ENCODE results near the gene F2RL3. TPM values are rescaled to one million over a fixed set of nuclear protein-coding genes. Genes with fewer than 3 reads are reported as not detected.

F2RL3 gene
- polyA plus RNA-seq, 4 donors: 0.45 to 13.4 (median 1.5) TPM

DNA sequence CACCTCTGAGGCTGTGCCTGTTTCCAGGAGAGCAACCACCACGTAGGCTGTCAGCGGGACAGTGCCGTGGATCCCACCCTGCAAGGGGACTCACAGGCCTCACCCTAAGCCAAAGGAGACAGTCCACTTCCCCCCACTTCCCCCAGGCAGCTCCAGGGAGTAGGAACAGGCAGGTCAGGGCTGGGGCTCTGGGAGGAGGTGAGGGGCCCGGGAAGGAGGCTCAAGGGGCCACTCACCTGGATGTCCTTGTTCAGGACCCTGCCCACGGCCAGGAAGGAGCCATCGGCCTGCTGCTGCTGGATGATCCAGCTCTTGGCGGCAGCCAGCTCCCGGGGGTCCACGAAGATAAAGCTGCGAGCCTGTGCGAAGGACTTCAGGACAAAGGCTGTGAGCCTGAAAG lies 25.6 kb downstream of the F2RL3 start:
- Histone ChIP-seq H3K4me1 (ENCODE audit: control insufficient read depth in 3 of 3, insufficient read depth in 2 of 3, low read depth in 1 of 3, low read length in 2 of 3) (no peaks in the 10 kb centered on the region), H3K27ac (ENCODE audit: low read depth in 1 of 3, low read length in 2 of 3) (no peak overlapping the region), H3K36me3 (ENCODE audit: control insufficient read depth in 3 of 3, insufficient read depth in 2 of 3, low read depth in 1 of 3, low read length in 3 of 3) (no peaks in the 10 kb centered on the region), H3K9me3 (ENCODE audit: control insufficient read depth in 2 of 2, insufficient read depth in 1 of 2, low read depth in 1 of 2, low read length in 1 of 2) (peaks cover 0 to 41% of the 10 kb centered on the region in 2 donors), H3K4me3 (ENCODE audit: low read depth in 1 of 3, low read length in 3 of 3) (no peak overlapping the region), H3K27me3 (ENCODE audit: control insufficient read depth in 3 of 3, insufficient read depth in 3 of 3, low read length in 3 of 3) (peaks cover 0 to 4% (median 0%) of the 10 kb centered on the region in 3 donors)
- no peak for FAIRE-seq
- DNase-seq: no peak
- WGBS, 3 donors: 87 to 94% (median 90%) methylated on average over 11 of the region's 11 CpGs

GRCh38 chr19:16915135-16915534 lies 26.3 kb downstream of the F2RL3 start:
- FAIRE-seq (no peak), DNase-seq (no peak)
- peaks cover 0 to 46% of the 10 kb centered on the region in 2 donors for H3K9me3 ChIP-seq (ENCODE audit: control insufficient read depth in 2 of 2, insufficient read depth in 1 of 2, low read depth in 1 of 2, low read length in 1 of 2)
- H3K27me3 ChIP-seq (ENCODE audit: control insufficient read depth in 3 of 3, insufficient read depth in 3 of 3, low read length in 3 of 3): peaks cover 0 to 4% (median 0%) of the 10 kb centered on the region in 3 donors
- 49 to 57% (median 51%) methylated on average over 3 of the region's 3 CpGs for WGBS, 3 donors
- H3K4me1 ChIP-seq (ENCODE audit: control insufficient read depth in 3 of 3, insufficient read depth in 2 of 3, low read depth in 1 of 3, low read length in 2 of 3): no peaks in the 10 kb centered on the region
- H3K4me3 ChIP-seq (ENCODE audit: low read depth in 1 of 3, low read length in 3 of 3): no peak overlapping the region
- no peak overlapping the region for H3K27ac ChIP-seq (ENCODE audit: low read depth in 1 of 3, low read length in 2 of 3)
- H3K36me3 ChIP-seq (ENCODE audit: control insufficient read depth in 3 of 3, insufficient read depth in 2 of 3, low read depth in 1 of 3, low read length in 3 of 3): no peaks in the 10 kb centered on the region

DNA sequence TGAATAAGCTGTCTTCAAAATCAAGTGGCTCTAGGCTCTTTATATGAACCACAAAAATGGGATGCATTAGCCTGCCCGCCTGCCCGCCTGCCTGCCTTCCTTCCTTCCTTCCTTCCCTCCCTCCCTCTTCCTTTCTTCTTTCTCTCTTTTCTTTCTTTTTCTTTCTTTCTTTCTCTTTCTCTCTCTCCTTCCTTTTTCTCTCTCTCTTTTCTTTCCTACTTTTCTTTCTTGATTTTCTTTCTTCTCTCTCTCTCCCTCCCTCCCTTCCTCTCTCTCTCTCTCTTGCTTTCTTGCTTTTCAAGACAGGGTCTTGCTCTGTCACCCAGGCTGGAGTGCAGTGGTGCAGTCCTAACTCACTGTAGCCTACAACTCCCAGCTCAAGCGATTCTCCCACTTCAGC lies 26.9 kb downstream of the F2RL3 start:
- Histone ChIP-seq H3K9me3 (ENCODE audit: control insufficient read depth in 2 of 2, insufficient read depth in 1 of 2, low read depth in 1 of 2, low read length in 1 of 2) (peaks cover 0 to 43% of the 10 kb centered on the region in 2 donors), H3K36me3 (ENCODE audit: control insufficient read depth in 3 of 3, insufficient read depth in 2 of 3, low read depth in 1 of 3, low read length in 3 of 3) (no peaks in the 10 kb centered on the region), H3K27ac (ENCODE audit: low read depth in 1 of 3, low read length in 2 of 3) (no peak overlapping the region), H3K27me3 (ENCODE audit: control insufficient read depth in 3 of 3, insufficient read depth in 3 of 3, low read length in 3 of 3) (peaks cover 0 to 4% (median 0%) of the 10 kb centered on the region in 3 donors), H3K4me3 (ENCODE audit: low read depth in 1 of 3, low read length in 3 of 3) (no peak overlapping the region), H3K4me1 (ENCODE audit: control insufficient read depth in 3 of 3, insufficient read depth in 2 of 3, low read depth in 1 of 3, low read length in 2 of 3) (no peaks in the 10 kb centered on the region)
- WGBS, 3 donors: 59 to 64% (median 62%) methylated on average over 3 of the region's 3 CpGs
- DNase-seq (no peak), FAIRE-seq (no peak)

DNA sequence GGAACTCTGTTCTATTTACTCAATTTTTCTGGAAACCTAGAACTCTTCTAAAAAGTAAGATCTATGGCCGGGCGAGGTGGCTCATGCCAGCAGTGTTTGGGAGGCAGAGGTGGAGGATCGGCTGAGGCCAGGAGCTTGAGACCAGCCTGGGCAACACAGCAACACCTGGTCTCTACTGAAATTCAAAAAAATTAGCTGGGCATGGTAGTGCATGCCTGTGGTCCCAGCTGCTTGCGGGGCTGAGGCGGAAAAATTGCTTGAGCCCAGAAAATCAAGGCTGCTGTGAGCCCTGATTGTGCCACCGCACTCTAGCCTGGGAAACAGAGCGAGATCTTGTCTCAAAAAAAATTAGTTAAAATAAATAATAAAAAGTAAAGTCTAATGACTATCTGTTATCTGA lies 28.6 kb downstream of the F2RL3 start:
- FAIRE-seq (no peak), DNase-seq (no peak)
- whole genome bisulfite sequencing, 3 donors: 77 to 81% (median 79%) methylated on average over 7 of the region's 7 CpGs
- no peaks in the 10 kb centered on the region for H3K36me3 ChIP-seq (ENCODE audit: control insufficient read depth in 3 of 3, insufficient read depth in 2 of 3, low read depth in 1 of 3, low read length in 3 of 3)
- no peak overlapping the region for H3K4me3 ChIP-seq (ENCODE audit: low read depth in 1 of 3, low read length in 3 of 3)
- peaks cover 0 to 35% of the 10 kb centered on the region in 2 donors for H3K9me3 ChIP-seq (ENCODE audit: control insufficient read depth in 2 of 2, insufficient read depth in 1 of 2, low read depth in 1 of 2, low read length in 1 of 2)
- H3K27me3 ChIP-seq (ENCODE audit: control insufficient read depth in 3 of 3, insufficient read depth in 3 of 3, low read length in 3 of 3): peaks cover 0 to 4% (median 0%) of the 10 kb centered on the region in 3 donors
- no peaks in the 10 kb centered on the region for H3K4me1 ChIP-seq (ENCODE audit: control insufficient read depth in 3 of 3, insufficient read depth in 2 of 3, low read depth in 1 of 3, low read length in 2 of 3)
- H3K27ac ChIP-seq (ENCODE audit: low read depth in 1 of 3, low read length in 2 of 3): no peak overlapping the region

- Histone ChIP-seq H3K4me3 (ENCODE audit: low read depth in 1 of 3, low read length in 3 of 3) (no peak overlapping the region), H3K27me3 (ENCODE audit: control insufficient read depth in 3 of 3, insufficient read depth in 3 of 3, low read length in 3 of 3) (peaks cover 0 to 4% (median 0%) of the 10 kb centered on the region in 3 donors), H3K9me3 (ENCODE audit: control insufficient read depth in 2 of 2, insufficient read depth in 1 of 2, low read depth in 1 of 2, low read length in 1 of 2) (peaks cover 0 to 18% of the 10 kb centered on the region in 2 donors), H3K4me1 (ENCODE audit: control insufficient read depth in 3 of 3, insufficient read depth in 2 of 3, low read depth in 1 of 3, low read length in 2 of 3) (no peaks in the 10 kb centered on the region), H3K36me3 (ENCODE audit: control insufficient read depth in 3 of 3, insufficient read depth in 2 of 3, low read depth in 1 of 3, low read length in 3 of 3) (no peaks in the 10 kb centered on the region), H3K27ac (ENCODE audit: low read depth in 1 of 3, low read length in 2 of 3) (no peak overlapping the region)
- FAIRE-seq (no peak), DNase-seq (no peak)
- 61 to 82% (median 63%) methylated on average over 4 of the region's 4 CpGs for WGBS, 3 donors
Measured at GRCh38 chr19:16919496-16919895, 30.7 kb downstream of the F2RL3 start.

GRCh38 chr19:16920816-16921529 lies 32.2 kb downstream of the F2RL3 start:
- 54 to 68% (median 58%) methylated on average over 12 of the region's 12 CpGs for WGBS, 3 donors
- Histone ChIP-seq H3K36me3 (ENCODE audit: control insufficient read depth in 3 of 3, insufficient read depth in 2 of 3, low read depth in 1 of 3, low read length in 3 of 3) (no peaks in the 10 kb centered on the region), H3K27ac (ENCODE audit: low read depth in 1 of 3, low read length in 2 of 3) (no peak overlapping the region), H3K4me1 (ENCODE audit: control insufficient read depth in 3 of 3, insufficient read depth in 2 of 3, low read depth in 1 of 3, low read length in 2 of 3) (no peaks in the 10 kb centered on the region), H3K4me3 (ENCODE audit: low read depth in 1 of 3, low read length in 3 of 3) (no peak overlapping the region), H3K9me3 (ENCODE audit: control insufficient read depth in 2 of 2, insufficient read depth in 1 of 2, low read depth in 1 of 2, low read length in 1 of 2) (peaks cover 0 to 14% of the 10 kb centered on the region in 2 donors), H3K27me3 (ENCODE audit: control insufficient read depth in 3 of 3, insufficient read depth in 3 of 3, low read length in 3 of 3) (no peaks in the 10 kb centered on the region)
- DNase-seq (no peak), FAIRE-seq (no peak)

- no peak overlapping the region for H3K27ac ChIP-seq (ENCODE audit: low read depth in 1 of 3, low read length in 2 of 3)
- no peak overlapping the region for H3K4me3 ChIP-seq (ENCODE audit: low read depth in 1 of 3, low read length in 3 of 3)
- no peaks in the 10 kb centered on the region for H3K36me3 ChIP-seq (ENCODE audit: control insufficient read depth in 3 of 3, insufficient read depth in 2 of 3, low read depth in 1 of 3, low read length in 3 of 3)
- H3K27me3 ChIP-seq (ENCODE audit: control insufficient read depth in 3 of 3, insufficient read depth in 3 of 3, low read length in 3 of 3): no peaks in the 10 kb centered on the region
- FAIRE-seq: no peak
- H3K4me1 ChIP-seq (ENCODE audit: control insufficient read depth in 3 of 3, insufficient read depth in 2 of 3, low read depth in 1 of 3, low read length in 2 of 3): no peaks in the 10 kb centered on the region
- 80 to 88% (median 87%) methylated on average over 21 of the region's 21 CpGs for WGBS, 3 donors
- peaks cover 0 to 14% of the 10 kb centered on the region in 2 donors for H3K9me3 ChIP-seq (ENCODE audit: control insufficient read depth in 2 of 2, insufficient read depth in 1 of 2, low read depth in 1 of 2, low read length in 1 of 2)
- DNase-seq: no peak
Measured at GRCh38 chr19:16921766-16922591, 33.2 kb downstream of the F2RL3 start.

DNA sequence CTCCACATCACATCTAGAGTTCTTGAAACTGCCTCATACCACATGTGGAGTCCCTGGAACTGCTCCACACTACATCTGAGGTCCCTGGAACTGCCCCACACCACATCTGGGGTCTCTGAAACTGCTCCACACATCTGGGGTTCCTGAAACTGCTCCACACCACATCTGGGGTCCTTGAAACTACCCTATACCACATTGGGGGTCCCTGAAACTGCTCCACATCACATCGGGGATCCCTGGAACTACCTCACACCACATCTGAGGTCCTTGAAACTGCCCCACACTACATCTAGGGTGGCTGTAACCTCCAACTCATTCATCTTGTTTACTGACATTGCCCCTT lies 33.8 kb downstream of the F2RL3 start:
- Histone ChIP-seq H3K36me3 (ENCODE audit: control insufficient read depth in 3 of 3, insufficient read depth in 2 of 3, low read depth in 1 of 3, low read length in 3 of 3) (no peaks in the 10 kb centered on the region), H3K9me3 (ENCODE audit: control insufficient read depth in 2 of 2, insufficient read depth in 1 of 2, low read depth in 1 of 2, low read length in 1 of 2) (peaks cover 0 to 15% of the 10 kb centered on the region in 2 donors), H3K4me1 (ENCODE audit: control insufficient read depth in 3 of 3, insufficient read depth in 2 of 3, low read depth in 1 of 3, low read length in 2 of 3) (no peaks in the 10 kb centered on the region), H3K4me3 (ENCODE audit: low read depth in 1 of 3, low read length in 3 of 3) (no peak overlapping the region), H3K27ac (ENCODE audit: low read depth in 1 of 3, low read length in 2 of 3) (no peak overlapping the region), H3K27me3 (ENCODE audit: control insufficient read depth in 3 of 3, insufficient read depth in 3 of 3, low read length in 3 of 3) (no peaks in the 10 kb centered on the region)
- 18 to 57% (median 33%) methylated on average over 1 of the region's 1 CpG for WGBS, 3 donors
- no peak for DNase-seq
- no peak for FAIRE-seq

Measured in small intestine (tissue), 7 donors.